Anterior cingulate cortex (tissue), 58 donors: Measurements from ENCODE around the gene COL12A1.
"Not testable (repeated sequence)": the region's sequence is repeated elsewhere in the genome, so short reads cannot be mapped to it uniquely, and the experiment has no call there.

Experiments
- DNase-seq, 58 donors: peaks; one replicate each; lab custom pipeline; 2025; lab: John Stamatoyannopoulos, UW

COL12A1 gene

GRCh38 chr6:75186581-75186980, 19.3 kb downstream of the COL12A1 start:
- not testable (repeated sequence) for DNase-seq

- DNase-seq, result no peak
Measured at GRCh38 chr6:75183099-75183541, 22.7 kb downstream of the COL12A1 start.

GRCh38 chr6:75180864-75181263, 25.0 kb downstream of the COL12A1 start:
- no peak for DNase-seq

- no peak for DNase-seq
Measured at GRCh38 chr6:75178757-75179156, 27.1 kb downstream of the COL12A1 start.

GRCh38 chr6:75176076-75176582, 29.7 kb downstream of the COL12A1 start:
- no peak for DNase-seq

GRCh38 chr6:75171986-75172385, 33.9 kb downstream of the COL12A1 start:
- DNase-seq, result no peak

GRCh38 chr6:75171567-75171966, 34.3 kb downstream of the COL12A1 start:
- no peak for DNase-seq

- DNase-seq, result no peak
Measured at GRCh38 chr6:75170691-75171560, 34.9 kb downstream of the COL12A1 start.

GRCh38 chr6:75169689-75170586, 35.9 kb downstream of the COL12A1 start:
- DNase-seq, result no peak

GRCh38 chr6:75167851-75168250, 38.0 kb downstream of the COL12A1 start:
- DNase-seq, result no peak

- DNase-seq, result no peak
Measured at GRCh38 chr6:75167325-75167724, 38.5 kb downstream of the COL12A1 start.

- no peak for DNase-seq
Measured at GRCh38 chr6:75166773-75167172, 39.1 kb downstream of the COL12A1 start.

GRCh38 chr6:75166236-75166635, 39.6 kb downstream of the COL12A1 start:
- no peak for DNase-seq

- no peak for DNase-seq
Measured at GRCh38 chr6:75158176-75158575, 47.7 kb downstream of the COL12A1 start.

- DNase-seq, result no peak
Measured at GRCh38 chr6:75157336-75157735, 48.5 kb downstream of the COL12A1 start.

GRCh38 chr6:75156186-75156878, 49.5 kb downstream of the COL12A1 start:
- no peak for DNase-seq

GRCh38 chr6:75155631-75156030, 50.2 kb downstream of the COL12A1 start:
- DNase-seq, result no peak

- DNase-seq, result no peak
Measured at GRCh38 chr6:75154973-75155372, 50.9 kb downstream of the COL12A1 start.

GRCh38 chr6:75150685-75151412, 55.0 kb downstream of the COL12A1 start:
- DNase-seq, result no peak

GRCh38 chr6:75149696-75150095, 56.2 kb downstream of the COL12A1 start:
- DNase-seq, result no peak
